Glomerular endothelial cell (primary cell): ENCODE data around the gene JPT2. TPM values are rescaled to one million over a fixed set of nuclear protein-coding genes. Genes with fewer than 3 reads are reported as not detected.

ENCODE experiments used
- DNase-seq: peaks from one replicate; pipeline ENCODE4 v3.0.0-alpha.2; 2011; ENCODE audit warnings: low read depth, low spot score; ENCODE audit errors: extremely low read depth
- total RNA-seq: library from RNA; depleted of rRNA; stranded (reverse); fragments of >200 nt; gene quantifications from 2 replicates; pipeline ENCODE4 v1.2.3, GENCODE V29; 2015

JPT2 gene, protein sequence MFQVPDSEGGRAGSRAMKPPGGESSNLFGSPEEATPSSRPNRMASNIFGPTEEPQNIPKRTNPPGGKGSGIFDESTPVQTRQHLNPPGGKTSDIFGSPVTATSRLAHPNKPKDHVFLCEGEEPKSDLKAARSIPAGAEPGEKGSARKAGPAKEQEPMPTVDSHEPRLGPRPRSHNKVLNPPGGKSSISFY
- total RNA-seq, result 76.3 and 125 TPM in 2 replicates

DNA sequence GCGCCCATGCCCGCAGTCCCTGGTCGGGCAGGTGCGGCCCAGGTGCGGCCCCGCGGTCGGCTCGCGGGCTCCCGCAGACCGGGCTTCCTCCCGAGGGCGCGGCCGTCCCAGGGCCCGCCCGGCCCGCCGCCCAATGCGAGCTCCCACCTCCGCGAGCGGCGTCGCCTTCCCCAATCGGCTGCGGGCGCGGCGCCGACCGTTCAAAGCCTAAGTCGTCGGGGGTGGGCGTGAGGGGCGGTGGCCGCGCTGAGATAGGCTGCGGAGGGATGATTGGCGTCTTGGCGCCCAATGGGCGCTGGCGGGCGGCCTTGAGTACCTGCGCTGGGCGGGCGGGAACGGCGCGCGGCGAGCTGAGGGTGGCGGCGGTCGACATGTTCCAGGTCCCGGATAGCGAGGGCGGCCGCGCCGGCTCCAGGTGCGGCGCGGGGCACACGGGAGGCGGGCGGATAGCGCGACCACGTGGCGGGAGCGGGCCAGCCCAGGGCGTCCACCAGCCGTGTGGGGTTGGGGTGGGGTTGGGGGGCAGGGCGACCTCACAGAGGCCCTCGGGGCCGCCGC is at the start of gene JPT2:
Gene JPT2 (plus strand): TSS at position 338 of the 558 bp plus-strand sequence. CDS start 34 bp downstream, at position 372.
- peak; percentile 52 for DNase-seq

DNA sequence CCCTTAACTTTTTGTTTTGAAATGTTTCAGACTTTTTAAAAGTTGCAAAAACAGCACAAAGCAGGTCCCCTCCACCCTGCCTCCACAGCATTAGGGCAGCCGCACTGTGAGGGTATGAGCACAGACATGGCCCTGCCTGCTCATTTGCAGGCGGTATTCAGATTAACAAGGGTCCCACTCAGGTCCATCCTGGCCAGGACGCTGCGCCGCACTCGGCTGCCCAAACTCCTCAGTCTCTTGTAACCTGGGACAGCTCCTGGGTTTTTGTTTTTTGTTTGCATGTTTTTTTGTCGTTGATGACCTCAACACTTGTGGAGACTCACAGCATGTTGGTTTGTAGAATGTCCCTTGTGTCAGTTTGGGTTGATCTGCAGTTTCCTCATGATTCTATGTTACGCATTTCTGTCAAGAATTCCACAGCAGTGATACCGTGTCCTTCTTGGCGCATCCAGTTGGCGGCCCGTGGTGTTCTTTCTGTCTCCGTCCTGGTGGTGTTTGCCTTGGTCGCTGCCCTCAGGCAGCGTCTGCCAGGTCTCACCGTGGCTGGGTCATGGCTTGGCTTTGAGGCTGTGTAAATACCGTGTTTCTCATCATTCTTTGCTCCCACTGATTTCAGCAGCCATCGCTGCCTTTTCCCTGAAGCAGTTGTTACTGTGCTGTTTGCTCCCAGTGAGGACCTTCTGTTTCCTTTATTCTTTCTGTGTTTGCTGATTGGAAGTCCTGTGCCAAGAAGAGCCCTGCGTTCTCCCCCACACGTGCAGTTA is 47.4 kb upstream of the JPT2 start:
- DNase-seq, result no peak

DNA sequence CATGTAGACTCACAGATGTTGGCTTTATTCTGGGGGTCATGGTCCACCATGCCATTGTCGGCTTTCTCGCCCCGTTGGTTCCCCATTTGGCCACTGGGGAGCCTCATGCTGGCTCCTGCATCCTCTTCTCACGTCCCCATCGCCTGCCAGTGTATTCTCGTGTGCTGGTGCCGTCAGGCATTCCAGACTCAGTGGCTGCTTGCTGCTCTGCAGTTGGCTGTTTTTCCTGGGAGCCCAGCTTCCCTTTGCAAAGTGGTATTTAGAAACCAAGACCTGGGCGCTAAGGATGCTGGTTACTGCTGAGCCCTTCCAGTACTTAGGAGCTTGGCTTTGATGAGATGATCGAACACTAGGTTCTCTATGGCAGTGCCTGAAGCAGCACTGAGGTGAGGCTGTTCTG is 46.8 kb upstream of the JPT2 start:
- DNase-seq, result no peak

DNA sequence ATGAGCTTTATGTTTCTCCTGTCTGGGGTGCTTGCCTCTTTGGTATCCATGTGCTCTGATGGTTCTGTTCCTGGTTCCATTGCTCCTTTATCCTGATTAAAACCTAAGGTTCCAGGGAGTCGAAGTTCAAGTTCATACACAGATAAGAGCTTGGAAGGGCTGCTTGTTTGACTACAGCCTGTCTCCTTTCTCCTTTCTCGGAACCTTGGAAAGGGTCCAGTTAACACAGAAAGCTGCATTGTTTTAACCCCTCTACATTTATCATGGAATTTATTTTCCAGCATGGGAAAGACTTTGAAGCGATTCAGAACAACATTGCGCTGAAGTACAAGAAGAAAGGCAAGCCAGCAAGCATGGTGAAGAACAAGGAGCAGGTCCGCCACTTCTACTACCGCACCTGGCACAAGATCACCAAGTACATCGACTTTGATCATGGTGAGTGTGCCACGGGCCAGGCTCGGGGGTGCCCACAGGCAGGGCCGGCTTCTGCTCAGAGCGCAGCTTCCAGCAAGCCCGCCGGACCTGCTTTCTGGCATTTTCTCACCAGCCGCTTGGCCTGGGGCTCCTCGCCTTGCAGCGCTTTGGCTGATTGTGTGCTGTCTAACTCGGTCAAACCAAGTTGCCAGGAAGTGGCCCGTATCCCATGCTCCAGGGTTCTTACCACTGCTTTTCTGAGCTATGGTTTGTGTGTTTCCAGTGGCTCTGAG is 46.0 kb upstream of the JPT2 start:
- no peak for DNase-seq

DNA sequence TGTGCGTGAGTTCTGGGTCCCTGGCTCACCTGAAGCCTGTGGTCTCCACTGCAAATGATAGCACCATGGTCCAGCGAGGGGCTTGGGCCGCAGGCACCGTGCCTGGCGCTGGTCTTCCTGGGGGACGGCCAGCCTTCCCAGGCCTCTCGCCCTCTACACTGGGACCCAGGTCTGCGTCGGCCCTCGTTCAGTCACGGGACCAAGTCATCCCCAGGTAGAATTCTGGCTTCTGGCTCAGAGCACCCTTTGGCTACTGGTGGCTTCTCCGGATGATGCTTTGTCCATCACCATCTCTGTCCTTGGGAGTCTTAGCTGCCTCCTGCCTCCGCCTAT is 45.5 kb upstream of the JPT2 start:
- no peak for DNase-seq

DNA sequence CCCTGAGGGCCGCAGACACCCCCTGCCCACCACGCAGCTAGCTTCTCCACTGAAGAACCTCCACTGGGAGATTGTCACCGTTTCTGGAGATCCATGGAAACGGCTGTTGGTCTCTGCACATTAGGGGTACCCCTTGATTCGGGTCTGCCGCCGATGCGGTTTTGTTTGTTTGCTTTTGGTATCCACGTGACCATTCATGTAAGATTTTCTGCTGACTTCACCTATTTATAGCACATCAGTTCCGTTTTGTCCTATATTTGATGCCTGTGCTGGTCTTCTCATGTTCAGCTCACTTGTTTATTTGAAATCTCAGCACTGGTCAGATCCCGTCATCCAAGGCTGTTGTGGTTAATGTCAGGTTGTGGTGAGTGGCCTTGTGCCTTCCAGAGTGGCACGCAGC is 44.8 kb upstream of the JPT2 start:
- no peak for DNase-seq

DNA sequence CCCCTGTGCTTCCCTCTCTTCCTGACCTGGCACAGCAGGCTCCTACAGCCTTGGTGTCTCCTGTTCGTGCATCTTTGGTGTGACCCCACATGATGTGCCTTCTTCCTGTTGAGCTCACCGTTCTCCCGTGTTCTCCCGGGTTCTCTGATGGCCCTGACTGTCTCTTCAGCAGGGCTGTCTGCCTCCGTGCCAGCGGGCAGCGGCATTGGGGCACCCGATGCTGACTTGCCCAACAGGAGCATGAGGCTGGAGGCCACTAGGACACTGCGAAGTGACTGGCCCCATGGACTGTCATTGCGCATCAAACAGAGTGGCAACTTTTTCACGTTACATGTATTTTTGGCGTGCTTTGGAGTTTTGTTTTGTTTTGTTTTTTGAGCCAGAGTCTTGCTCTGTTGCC is 43.5 kb upstream of the JPT2 start:
- no peak for DNase-seq

DNA sequence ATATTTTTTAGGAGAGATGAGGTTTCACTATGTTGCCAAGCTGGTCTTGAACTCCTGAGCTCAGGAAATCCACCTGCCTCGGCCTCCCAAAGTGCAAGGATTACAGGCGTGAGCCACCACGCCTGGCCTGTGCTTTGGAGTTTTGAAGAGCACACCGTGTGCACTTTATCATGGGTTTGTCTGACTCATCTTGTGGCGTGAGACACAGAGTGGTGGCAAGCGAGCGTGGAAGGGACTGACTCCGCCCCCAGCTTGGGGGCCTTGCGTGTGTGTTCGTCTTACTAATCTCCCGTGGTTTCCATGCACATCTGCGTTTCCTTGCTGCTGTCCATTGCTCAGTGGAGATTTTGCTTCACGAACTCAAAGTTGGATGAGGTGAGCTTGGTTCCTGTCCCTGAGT is 43.0 kb upstream of the JPT2 start:
- no peak for DNase-seq

DNA sequence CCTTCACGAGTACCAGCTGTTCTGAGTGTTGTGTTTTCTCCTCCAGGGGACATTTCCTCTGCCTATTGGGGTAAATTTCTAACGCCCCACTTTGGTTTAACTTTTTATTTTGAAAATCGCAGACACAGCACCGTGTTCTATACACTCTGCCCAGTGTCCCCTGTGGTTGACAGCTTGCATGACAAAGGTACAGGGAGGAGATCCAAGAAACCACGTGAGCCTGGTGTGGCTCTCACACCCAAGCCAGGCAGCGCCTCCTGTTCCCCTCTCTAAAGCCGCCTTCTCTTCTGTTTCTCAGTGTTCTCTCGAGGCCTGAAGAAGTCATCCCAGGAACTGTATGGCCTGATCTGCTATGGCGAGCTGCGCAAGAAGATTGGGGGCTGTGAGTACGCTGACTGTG is 40.6 kb upstream of the JPT2 start:
- DNase-seq, result no peak

DNA sequence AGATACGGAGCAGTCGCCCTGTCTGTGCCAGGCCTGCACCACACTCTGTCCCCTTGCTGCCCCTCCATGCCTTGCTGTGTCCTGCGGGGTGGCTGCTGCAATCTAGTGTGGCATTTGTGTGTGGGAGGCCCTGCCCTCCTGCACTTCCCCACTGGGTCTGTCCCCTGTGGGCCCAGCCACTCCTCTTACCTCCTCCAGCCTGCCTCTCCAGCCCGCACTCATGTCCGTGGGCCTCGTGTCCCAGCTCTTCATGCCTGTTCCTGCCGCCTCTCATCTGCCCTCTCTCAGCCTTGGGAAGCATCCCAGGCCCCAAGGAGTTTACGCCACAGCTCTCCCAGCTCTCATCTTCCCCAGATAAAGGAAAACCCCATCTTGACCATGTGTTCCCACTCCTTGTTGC is 39.3 kb upstream of the JPT2 start:
- no peak for DNase-seq

DNA sequence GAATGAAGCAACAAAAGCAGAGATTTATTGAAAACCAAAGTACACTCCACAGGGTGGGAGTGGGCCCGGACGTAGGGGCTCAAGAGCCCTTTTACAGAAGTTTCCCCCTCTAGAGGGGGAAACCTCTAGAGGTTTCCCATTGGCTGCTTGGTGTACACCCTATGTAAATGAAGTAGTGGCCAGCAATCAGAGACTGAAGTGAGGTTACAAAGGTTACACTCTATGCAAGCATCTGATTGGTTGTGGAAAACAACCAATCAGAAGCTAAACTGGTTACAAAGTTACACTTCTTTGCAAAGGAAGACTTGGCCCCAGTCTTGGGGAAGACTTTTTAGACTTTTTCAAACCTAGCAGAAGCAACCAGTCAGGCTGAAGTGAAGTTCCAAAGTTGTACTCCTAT is 38.8 kb upstream of the JPT2 start:
- DNase-seq, result no peak

DNA sequence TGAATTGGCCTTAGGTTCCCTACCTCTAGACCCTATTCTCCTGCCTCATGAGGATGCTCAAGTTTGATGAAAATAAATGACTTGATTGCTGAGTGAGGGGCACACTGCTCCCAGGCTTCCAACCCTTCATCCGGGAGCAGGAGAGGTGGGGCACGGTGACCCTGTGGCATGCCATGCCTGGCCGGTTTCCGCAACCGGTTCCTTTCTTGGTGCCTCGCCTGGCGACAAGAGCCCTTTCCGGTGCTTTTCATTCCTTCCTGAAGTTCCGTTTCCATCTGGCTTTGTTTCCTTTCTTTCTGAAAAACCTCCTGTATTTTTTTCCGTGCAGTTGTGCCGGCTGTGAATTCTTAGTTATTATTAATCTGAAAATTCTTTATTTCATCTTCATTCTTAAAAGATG is 38.2 kb upstream of the JPT2 start:
- no peak for DNase-seq

DNA sequence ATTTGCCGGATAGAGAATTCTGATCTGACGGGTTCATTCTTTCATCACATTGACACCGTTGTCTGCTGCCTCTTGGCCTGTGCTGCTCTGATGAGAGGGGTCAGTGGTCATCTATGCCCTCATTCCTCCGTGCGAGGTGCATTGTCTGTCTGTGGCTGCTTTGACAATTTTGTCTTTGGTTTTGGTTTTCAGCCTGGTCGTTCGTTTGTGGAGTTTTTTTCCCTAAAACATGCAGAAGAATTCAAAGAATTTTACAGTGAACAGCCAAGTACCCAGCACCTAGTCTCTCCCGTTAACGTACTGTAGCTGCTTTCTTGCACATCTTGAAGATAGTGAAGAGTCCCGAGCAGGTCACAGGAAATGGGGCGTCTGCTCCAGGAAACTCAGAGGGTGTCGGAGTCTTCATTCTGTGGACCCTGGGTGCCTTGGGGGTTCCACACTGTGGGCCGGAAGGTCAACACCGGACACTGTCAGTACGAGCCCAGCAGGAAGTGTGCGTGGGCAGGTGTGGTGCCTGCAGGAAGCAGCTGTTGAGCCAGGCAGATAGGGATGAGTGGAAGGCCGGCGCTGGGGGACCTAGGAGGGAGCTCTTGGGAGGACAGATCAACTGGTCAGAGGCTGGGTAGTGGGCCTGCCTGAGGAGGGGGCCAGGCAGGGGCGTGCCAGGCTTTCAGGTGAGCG is 37.7 kb upstream of the JPT2 start:
- no peak for DNase-seq

DNA sequence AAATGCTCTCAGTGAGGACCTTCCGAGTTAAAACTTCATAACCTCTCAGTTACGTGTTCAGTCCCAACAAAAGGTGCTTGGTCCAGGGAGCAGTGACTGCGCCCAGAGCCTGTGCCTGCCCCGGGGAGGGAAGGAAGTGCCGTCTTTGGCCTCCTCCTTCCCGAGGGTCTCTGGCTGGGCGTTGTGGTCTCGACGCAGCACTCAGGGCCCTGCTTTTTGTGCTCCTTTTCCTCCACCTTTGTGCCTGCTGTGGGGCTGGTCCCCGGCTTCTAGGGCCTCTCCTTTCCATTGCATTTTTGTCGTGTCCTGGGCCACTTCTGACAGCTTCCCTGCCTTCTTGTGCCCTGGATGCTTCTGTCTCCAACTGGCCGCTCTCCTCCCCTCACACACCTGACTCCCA is 36.8 kb upstream of the JPT2 start:
- DNase-seq, result no peak

DNA sequence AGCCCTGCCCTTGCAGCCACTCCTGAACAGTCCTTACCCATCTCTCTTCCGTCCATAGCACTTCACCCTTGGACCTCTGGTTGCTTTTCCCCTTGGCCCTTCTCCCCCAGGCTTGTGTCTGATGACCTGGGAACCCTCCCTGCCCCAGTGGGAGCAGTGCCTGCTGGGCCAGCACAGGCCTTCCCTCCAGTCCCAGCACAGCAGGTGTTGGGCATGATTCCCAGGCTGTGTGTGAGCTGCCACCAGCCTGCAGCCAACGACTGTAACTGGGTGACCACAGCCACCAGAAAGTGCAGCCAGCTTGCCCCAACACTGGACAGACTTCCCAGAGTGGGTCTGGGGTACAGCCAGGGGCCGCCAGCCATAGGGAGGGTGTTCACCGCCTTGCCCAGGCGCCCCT is 35.9 kb upstream of the JPT2 start:
- no peak for DNase-seq

DNA sequence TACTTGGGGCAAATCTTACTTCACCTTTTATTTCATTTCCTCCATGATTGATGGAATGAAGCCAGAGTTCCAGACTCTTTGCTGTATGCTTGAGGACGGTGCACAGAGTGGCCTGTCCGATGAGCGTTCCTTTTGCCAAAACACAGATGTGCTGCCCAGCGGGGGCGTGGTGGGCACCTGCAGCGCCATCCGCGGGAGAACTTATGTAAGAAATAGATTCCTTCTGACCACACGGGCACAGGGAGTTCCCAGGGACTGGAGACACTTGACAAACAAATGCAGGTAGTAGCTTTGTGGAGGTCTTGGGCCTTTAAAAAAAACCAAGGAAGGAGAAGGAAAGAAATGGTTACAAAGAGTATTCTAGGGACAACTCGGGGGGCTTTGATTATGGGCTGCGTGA is 35.3 kb upstream of the JPT2 start:
- no peak for DNase-seq

DNA sequence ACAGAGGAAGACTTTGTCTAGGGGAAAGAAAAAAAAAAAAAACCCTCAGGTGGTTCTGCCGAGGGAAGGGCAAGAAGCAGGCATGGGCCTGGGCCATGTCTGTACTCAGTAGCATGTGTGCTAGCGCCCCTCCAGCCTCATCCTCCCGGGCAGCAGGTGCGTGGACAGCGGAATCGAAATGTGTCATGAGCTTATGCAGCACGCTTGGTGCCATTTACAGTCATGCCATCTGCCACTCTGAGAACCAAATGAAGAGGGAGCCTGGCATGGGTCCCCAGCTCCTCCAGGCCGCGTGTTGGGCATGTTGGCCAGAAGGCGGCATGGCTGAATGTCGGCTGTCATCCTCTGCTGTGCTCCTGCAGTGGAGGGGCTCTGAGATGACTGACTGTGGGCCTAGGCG is 34.6 kb upstream of the JPT2 start:
- DNase-seq, result no peak

DNA sequence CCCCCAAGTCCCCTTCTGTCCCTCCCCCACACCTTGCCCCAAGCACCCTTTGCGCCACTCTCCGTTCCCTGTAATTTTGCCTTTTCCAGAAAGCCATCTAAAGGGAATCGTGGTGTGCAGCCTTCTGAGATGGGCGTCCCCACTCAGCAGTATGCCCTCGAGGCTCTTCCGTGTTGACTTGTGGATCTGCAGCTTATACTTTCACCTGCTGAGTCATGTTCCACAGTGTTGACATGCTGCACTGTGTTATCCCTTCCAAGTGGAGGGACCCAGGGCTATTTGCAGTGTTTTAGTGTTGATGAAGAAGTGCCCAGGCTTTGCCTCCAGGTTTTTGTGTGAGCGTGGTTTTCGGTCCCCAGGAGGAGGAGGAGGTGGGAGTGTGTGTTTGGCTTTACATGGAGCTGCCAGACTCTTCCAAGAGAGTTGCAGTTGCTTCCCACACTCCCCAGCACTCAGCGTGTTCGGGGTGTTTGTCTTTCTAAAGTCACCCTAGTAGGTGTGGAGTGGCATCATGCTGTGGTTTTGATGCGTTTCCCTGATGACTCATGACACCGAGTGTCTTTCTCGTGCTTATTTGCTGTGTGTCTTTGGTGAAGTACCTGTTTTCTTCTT is 32.1 kb upstream of the JPT2 start:
- no peak for DNase-seq

DNA sequence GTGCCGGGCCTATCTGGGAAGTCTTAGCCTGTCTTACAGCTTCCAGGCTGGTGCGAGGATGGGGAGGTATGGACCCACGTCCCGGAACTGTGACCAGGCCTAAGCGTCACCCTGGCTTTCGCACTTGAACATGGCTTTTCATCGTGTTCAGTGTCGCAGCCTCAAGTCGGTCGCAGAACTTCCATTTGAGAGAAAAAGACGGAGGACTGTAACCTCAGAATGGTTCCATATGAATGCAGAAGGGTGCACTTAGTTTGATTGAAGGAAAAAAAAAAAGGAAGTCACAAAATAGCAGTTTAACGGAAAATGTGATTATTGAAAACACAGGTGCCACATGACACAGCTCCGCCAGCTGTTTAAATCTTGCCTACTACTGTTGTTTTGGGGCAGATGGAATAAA is 30.2 kb upstream of the JPT2 start:
- no peak for DNase-seq

DNA sequence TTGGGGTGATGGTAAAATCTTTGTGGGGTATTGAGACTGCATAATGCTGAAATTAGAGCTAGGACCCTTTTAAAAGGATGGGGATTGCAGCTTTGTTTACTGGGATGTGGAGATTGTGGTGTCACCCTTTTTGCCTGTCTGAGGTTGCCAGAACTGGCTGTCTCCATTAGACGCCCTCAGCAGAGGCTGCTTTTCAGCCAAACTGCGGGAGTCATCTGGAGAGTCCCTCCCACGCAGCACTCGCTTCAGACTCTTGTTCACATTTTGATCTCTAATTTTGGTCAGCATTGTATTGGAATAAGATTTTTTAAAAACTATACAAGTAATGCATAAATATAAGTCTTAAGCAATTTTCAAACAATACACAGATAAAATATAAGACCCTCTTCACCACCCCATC is 27.9 kb upstream of the JPT2 start:
- DNase-seq, result no peak
